GM23248 (cell line): ENCODE data around the gene PTPRN2. TPM values are rescaled to one million over a fixed set of nuclear protein-coding genes. Genes with fewer than 3 reads are reported as not detected.
"Not testable (repeated sequence)": the region's sequence is repeated elsewhere in the genome, so short reads cannot be mapped to it uniquely, and the experiment has no call there.

ENCODE experiments used
- DNase-seq: peaks from one replicate; pipeline ENCODE4 v3.0.0-alpha.2; 2015
- H2AFZ ChIP-seq: fragments of 200-600 bp; sonication (generic); 2 replicates; pipeline ENCODE4 v1.6.1; 2016; ENCODE audit warnings: antibody characterized with exemption
- H3F3A ChIP-seq: fragments of 200-600 bp; sonication (generic); 2 replicates; pipeline ENCODE4 v1.6.1; 2016; ENCODE audit warnings: mild to moderate bottlenecking, antibody characterized with exemption, mixed run types; ENCODE audit not compliant: insufficient read depth
- H3K27ac ChIP-seq: fragments of 200-600 bp; sonication (generic); 2 replicates; pipeline ENCODE4 v1.5.1; 2016; ENCODE audit warnings: mild to moderate bottlenecking
- H3K27me3 ChIP-seq: fragments of 200-600 bp; sonication (generic); replicated peaks from 2 replicates; pipeline ENCODE4 v1.6.1; 2016; ENCODE audit warnings: mild to moderate bottlenecking; ENCODE audit not compliant: insufficient read depth
- H3K36me3 ChIP-seq: fragments of 200-600 bp; sonication (generic); 2 replicates; pipeline ENCODE4 v1.6.1; 2016; ENCODE audit warnings: low read depth, mild to moderate bottlenecking
- H3K4me1 ChIP-seq: fragments of 200-600 bp; sonication (generic); 2 replicates; pipeline ENCODE4 v1.6.1; 2016; ENCODE audit warnings: mild to moderate bottlenecking; ENCODE audit not compliant: insufficient read depth
- H3K4me2 ChIP-seq: fragments of 200-600 bp; sonication (generic); one replicate; pipeline ENCODE4 v1.6.1; 2016; ENCODE audit warnings: mild to moderate bottlenecking; ENCODE audit not compliant: unreplicated experiment
- H3K4me3 ChIP-seq: fragments of 200-600 bp; sonication (generic); 2 replicates; pipeline ENCODE4 v1.5.1; 2016; ENCODE audit warnings: mild to moderate bottlenecking
- H3K79me2 ChIP-seq: fragments of 200-600 bp; sonication (generic); 2 replicates; pipeline ENCODE4 v1.6.1; 2016; ENCODE audit warnings: mild to moderate bottlenecking; ENCODE audit not compliant: insufficient read depth
- H3K9ac ChIP-seq: fragments of 200-600 bp; sonication (generic); 2 replicates; pipeline ENCODE4 v1.6.1; 2016; ENCODE audit warnings: mild to moderate bottlenecking
- H3K9me2 ChIP-seq: fragments of 200-600 bp; sonication (generic); 2 replicates; pipeline ENCODE4 v1.6.1; 2016; ENCODE audit warnings: mixed run types, mild to moderate bottlenecking, moderate library complexity; ENCODE audit not compliant: insufficient read depth
- H3K9me3 ChIP-seq: fragments of 200-600 bp; sonication (generic); one replicate; pipeline ENCODE4 v1.6.1; 2017; ENCODE audit warnings: low read depth
- H4K20me1 ChIP-seq: fragments of 200-600 bp; sonication (generic); 2 replicates; pipeline ENCODE4 v1.6.0; 2016; ENCODE audit not compliant: insufficient read depth
- EZH2 ChIP-seq: fragments of 200-600 bp; sonication (generic); IDR thresholded peaks from 2 replicates; pipeline ENCODE4 v1.6.1; 2018; ENCODE audit warnings: antibody characterized with exemption, mild to moderate bottlenecking; ENCODE audit not compliant: insufficient read depth, poor library complexity, severe bottlenecking
- EZH2phosphoT487 ChIP-seq: fragments of 200-600 bp; sonication (generic); IDR thresholded peaks from 2 replicates; pipeline ENCODE4 v1.6.1; 2018; ENCODE audit warnings: antibody characterized with exemption, moderate library complexity, mild to moderate bottlenecking, low read depth; ENCODE audit not compliant: insufficient read depth
- whole genome bisulfite sequencing, 2 experiments: methylation state at CpG; one replicate each; pipeline ENCODE4 v1.1.6; 2015 to 2017; ENCODE audit warnings: low lambda C conversion rate in 2 of 2, low coverage in 1 of 2; ENCODE audit errors: missing lambda C conversion rate in 2 of 2; 5-methylcytosine and 5-hydroxymethylcytosine counted together
- in situ Hi-C: fragments of 300-500 bp; cut with MboI; formaldehyde crosslinking; loops from 2 replicates; pipeline ENCODE4 v1.15.0; 2020
- polyA plus RNA-seq: library from polyadenylated mRNA; unstranded; fragments of >200 nt; fragmentation: Nextera tagmentation; extraction: Ambion mirVana; gene quantifications from 2 replicates; pipeline ENCODE4 v1.2.1, GENCODE V29; 2016
- total RNA-seq: library from RNA; depleted of rRNA; stranded (reverse); fragments of >200 nt; shearing (Covaris generic); gene quantifications from 2 replicates; pipeline ENCODE4 v1.2.3, GENCODE V29; 2014

Gene PTPRN2
- total and polyA plus RNA-seq, 2 experiments from 2014 or later: 0.13 TPM; not detected in 1

DNA sequence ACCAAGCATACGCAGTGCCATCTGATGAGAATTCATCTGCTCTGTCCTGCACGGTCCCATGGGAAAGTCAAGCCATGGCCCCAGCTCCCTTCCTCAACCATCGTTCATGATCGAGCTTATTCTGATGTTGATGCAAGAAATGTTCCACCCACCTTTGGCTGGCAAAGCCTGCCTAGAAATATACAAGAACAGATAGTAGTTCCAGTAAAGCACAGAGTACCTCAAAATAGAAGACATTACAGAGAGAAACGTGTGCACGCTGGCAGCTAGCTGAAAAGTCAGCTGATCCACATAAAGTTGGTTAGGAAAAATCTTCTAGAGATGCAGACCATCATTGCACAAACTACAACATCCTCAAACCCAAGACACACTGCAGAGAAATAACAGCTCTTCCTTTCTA, 127.0 kb downstream of the PTPRN2 start:
- Histone ChIP-seq H3K9me3 (no peaks in the 10 kb centered on the region), H3K9me2 (no peaks in the 10 kb centered on the region), H3K4me3 (no peak overlapping the region), H3K79me2 (no peaks in the 10 kb centered on the region), H2AFZ (no peak overlapping the region), H3K9ac (no peak overlapping the region), H3F3A (no peaks in the 10 kb centered on the region), H3K4me1 (no peaks in the 10 kb centered on the region), H4K20me1 (no peaks in the 10 kb centered on the region), H3K4me2 (no peak overlapping the region), H3K27me3 (no peaks in the 10 kb centered on the region), H3K36me3 (no peaks in the 10 kb centered on the region), H3K27ac (no peak overlapping the region)
- WGBS, 2 experiments: 32 to 33% methylated on average over 6 of the region's 6 CpGs
- DNase-seq: no peak
- TF ChIP-seq EZH2: no peak
- TF ChIP-seq EZH2phosphoT487: no peak
- in situ Hi-C loops: no loop called here

- TF ChIP-seq EZH2 (no peak), EZH2phosphoT487 (no peak)
- no peaks in the 10 kb centered on the region for H4K20me1 ChIP-seq
- no peak overlapping the region for H2AFZ ChIP-seq
- H3F3A ChIP-seq: no peaks in the 10 kb centered on the region
- no peaks in the 10 kb centered on the region for H3K36me3 ChIP-seq
- H3K27me3 ChIP-seq: no peaks in the 10 kb centered on the region
- no peaks in the 10 kb centered on the region for H3K9me3 ChIP-seq
- H3K4me3 ChIP-seq: no peak overlapping the region
- H3K4me1 ChIP-seq: no peaks in the 10 kb centered on the region
- H3K4me2 ChIP-seq: no peak overlapping the region
- in situ Hi-C loops: no loop called here
- DNase-seq: no peak
- WGBS, 2 experiments: 36 to 44% methylated on average over 11 to 12 of the region's 13 CpGs
- H3K9me2 ChIP-seq: no peaks in the 10 kb centered on the region
- H3K79me2 ChIP-seq: no peaks in the 10 kb centered on the region
- H3K9ac ChIP-seq: no peak overlapping the region
- H3K27ac ChIP-seq: no peak overlapping the region
Measured at GRCh38 chr7:158458716-158459282, 128.8 kb downstream of the PTPRN2 start.

GRCh38 chr7:158458096-158458495, 129.5 kb downstream of the PTPRN2 start:
- in situ Hi-C loops: no loop called here
- Histone ChIP-seq H3K79me2 (no peaks in the 10 kb centered on the region), H3K9ac (no peak overlapping the region), H3K4me3 (no peak overlapping the region), H3K9me3 (no peaks in the 10 kb centered on the region), H3K4me2 (no peak overlapping the region), H3F3A (no peaks in the 10 kb centered on the region), H3K4me1 (no peaks in the 10 kb centered on the region), H3K36me3 (no peaks in the 10 kb centered on the region), H4K20me1 (no peaks in the 10 kb centered on the region), H3K27me3 (no peaks in the 10 kb centered on the region), H3K9me2 (no peaks in the 10 kb centered on the region), H3K27ac (no peak overlapping the region), H2AFZ (no peak overlapping the region)
- TF ChIP-seq EZH2phosphoT487: no peak
- no peak for TF ChIP-seq EZH2
- no peak for DNase-seq
- 33 to 38% methylated on average over 13 of the region's 13 CpGs for WGBS, 2 experiments

DNA sequence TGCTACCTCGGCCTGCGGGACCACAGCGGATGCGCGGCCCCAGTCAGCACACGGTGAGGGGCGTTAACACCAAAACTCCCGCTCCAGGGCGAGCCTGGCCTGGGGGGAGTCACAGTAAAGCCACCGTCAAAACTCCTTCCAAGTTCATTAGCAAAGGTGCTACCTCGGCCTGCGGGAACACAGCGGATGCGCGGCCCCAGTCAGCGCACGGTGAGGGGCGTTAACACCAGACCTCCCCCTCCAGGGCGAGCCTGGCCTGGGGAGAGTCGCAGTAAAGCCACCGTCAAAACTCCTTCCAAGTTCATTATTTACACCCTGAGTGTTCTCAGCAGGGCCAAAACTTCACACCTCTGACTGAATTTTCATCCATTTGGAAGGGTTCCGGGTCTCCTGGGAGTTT, 130.0 kb downstream of the PTPRN2 start:
- H3K4me3 ChIP-seq, H3K9me3 ChIP-seq: not testable (repeated sequence)
- 68 to 75% methylated on average over 12 of the region's 22 CpGs for WGBS, 2 experiments

GRCh38 chr7:158454631-158455030, 133.0 kb downstream of the PTPRN2 start:
- no peaks in the 10 kb centered on the region for H3K9me3 ChIP-seq
- no peaks in the 10 kb centered on the region for H3K4me1 ChIP-seq
- no peaks in the 10 kb centered on the region for H3K27me3 ChIP-seq
- DNase-seq: no peak
- no peaks in the 10 kb centered on the region for H4K20me1 ChIP-seq
- in situ Hi-C loops: no loop called here
- H3K4me2 ChIP-seq: no peak overlapping the region
- no peaks in the 10 kb centered on the region for H3F3A ChIP-seq
- no peak overlapping the region for H3K9ac ChIP-seq
- H3K9me2 ChIP-seq: no peaks in the 10 kb centered on the region
- no peak for TF ChIP-seq EZH2phosphoT487
- no peak for TF ChIP-seq EZH2
- no peak overlapping the region for H3K4me3 ChIP-seq
- H3K36me3 ChIP-seq: no peaks in the 10 kb centered on the region
- no peak overlapping the region for H3K27ac ChIP-seq
- H2AFZ ChIP-seq: no peak overlapping the region
- WGBS, 2 experiments: 36% methylated on average over 8 of the region's 8 CpGs
- H3K79me2 ChIP-seq: no peaks in the 10 kb centered on the region

More for the DNA sequence above, 130.0 kb downstream of the PTPRN2 start:
- H3K27ac ChIP-seq, H3K27me3 ChIP-seq, H3K9ac ChIP-seq, H3K9me2 ChIP-seq, H4K20me1 ChIP-seq, H3K36me3 ChIP-seq, H3K4me1 ChIP-seq, H3F3A ChIP-seq, H3K79me2 ChIP-seq, H3K4me2 ChIP-seq, in situ Hi-C loops, H2AFZ ChIP-seq, DNase-seq: not testable (repeated sequence)
